ENCODE measurements around the gene ASTN1.

DNA sequence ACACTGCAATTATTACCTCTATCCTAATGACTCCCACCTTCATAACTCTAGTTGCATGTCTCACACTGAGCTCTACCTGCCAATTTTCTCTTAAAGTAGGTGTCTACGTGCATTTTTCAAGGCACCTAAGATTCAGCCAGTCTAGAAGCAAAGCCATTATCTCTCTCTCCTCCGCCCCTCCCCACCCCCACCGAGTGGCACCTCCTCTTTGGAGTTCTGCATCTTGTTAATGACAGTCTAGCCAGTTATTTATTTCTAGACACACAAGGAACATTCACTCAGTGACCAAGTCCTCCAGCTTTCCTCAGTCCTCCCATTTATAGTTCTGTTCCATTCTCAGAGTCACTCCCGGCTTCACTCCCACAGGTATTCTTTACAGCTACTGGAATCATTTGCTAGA is 47.6 kb downstream of the ASTN1 start:
- TF ChIP-seq EP300 (IDR thresholded peaks at IDR 0.05) = no peak
- TF ChIP-seq, protein P1, sequence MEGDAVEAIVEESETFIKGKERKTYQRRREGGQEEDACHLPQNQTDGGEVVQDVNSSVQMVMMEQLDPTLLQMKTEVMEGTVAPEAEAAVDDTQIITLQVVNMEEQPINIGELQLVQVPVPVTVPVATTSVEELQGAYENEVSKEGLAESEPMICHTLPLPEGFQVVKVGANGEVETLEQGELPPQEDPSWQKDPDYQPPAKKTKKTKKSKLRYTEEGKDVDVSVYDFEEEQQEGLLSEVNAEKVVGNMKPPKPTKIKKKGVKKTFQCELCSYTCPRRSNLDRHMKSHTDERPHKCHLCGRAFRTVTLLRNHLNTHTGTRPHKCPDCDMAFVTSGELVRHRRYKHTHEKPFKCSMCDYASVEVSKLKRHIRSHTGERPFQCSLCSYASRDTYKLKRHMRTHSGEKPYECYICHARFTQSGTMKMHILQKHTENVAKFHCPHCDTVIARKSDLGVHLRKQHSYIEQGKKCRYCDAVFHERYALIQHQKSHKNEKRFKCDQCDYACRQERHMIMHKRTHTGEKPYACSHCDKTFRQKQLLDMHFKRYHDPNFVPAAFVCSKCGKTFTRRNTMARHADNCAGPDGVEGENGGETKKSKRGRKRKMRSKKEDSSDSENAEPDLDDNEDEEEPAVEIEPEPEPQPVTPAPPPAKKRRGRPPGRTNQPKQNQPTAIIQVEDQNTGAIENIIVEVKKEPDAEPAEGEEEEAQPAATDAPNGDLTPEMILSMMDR (IDR thresholded peaks at IDR 0.05) = no peak
